CD4-positive, alpha-beta T cell treated with Interleukin-6 at 100 ng/mL for 8 hours (primary cell): Measurements from ENCODE around the gene RAVER1.
A peak's percentile ranks its signal among the peaks of the same experiment; 100 is the strongest.
"Not testable (repeated sequence)": the region's sequence is repeated elsewhere in the genome, so short reads cannot be mapped to it uniquely, and the experiment has no call there.

Experiments used
- DNase-seq: peaks from one replicate; pipeline ENCODE4 v3.0.0-alpha.2; 2020; ENCODE audit warnings: mixed read lengths, low spot score

The RAVER1 gene, protein sequence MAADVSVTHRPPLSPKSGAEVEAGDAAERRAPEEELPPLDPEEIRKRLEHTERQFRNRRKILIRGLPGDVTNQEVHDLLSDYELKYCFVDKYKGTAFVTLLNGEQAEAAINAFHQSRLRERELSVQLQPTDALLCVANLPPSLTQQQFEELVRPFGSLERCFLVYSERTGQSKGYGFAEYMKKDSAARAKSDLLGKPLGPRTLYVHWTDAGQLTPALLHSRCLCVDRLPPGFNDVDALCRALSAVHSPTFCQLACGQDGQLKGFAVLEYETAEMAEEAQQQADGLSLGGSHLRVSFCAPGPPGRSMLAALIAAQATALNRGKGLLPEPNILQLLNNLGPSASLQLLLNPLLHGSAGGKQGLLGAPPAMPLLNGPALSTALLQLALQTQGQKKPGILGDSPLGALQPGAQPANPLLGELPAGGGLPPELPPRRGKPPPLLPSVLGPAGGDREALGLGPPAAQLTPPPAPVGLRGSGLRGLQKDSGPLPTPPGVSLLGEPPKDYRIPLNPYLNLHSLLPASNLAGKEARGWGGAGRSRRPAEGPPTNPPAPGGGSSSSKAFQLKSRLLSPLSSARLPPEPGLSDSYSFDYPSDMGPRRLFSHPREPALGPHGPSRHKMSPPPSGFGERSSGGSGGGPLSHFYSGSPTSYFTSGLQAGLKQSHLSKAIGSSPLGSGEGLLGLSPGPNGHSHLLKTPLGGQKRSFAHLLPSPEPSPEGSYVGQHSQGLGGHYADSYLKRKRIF

DNA sequence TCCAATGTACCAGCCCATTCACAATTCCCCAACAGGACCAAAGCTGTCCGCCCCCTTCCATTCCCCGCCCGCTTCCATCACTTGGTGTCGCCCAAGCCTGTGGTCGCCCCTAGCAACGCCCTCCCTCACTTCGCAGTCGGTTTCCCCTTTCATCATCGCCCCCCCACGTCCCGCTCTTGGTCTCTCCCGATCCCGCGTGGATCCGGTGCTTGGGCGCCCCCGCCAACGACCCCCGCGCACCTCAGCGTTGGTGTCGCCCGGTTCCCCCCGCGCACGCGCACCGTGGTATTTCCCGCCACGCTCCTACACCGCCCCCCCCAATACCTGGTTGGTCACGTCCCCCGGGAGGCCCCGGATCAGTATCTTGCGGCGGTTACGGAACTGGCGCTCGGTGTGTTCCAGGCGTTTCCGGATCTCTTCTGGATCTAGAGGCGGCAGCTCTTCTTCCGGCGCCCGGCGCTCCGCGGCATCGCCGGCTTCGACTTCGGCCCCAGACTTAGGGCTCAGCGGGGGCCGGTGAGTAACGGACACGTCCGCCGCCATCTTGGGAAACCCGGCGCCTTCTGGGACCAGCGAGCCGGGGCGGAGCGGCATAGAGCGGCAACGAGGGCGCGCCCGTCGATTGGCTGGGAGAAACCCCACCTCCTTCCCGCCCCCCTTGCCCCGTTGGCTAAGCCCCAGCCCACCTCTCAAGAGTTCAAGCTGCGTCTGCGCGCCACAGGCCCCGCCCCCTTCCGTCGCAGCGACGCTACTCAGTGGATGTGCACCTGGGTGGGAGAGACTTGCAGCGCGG lies at the start of gene RAVER1:
Gene RAVER1 (minus strand): TSS at position 565 of the 793 bp plus-strand sequence. CDS start 22 bp downstream, at position 543.
- DNase-seq: peak; percentile 98

DNA sequence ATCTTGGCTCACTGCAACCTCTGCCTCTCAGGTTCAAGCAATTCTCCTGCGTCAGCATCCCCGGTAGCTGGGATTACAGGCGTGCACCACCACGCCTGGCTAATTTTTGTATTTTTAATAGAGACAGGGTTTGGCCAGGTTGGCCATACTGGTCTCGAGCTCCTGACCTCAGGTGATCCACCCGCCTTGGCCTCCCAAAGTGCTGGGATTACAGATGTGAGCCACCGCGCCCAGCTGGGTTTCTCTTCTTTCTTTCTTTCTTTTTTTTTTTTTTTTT lies 49.8 kb upstream of the RAVER1 start:
- not testable (repeated sequence) for DNase-seq

DNA sequence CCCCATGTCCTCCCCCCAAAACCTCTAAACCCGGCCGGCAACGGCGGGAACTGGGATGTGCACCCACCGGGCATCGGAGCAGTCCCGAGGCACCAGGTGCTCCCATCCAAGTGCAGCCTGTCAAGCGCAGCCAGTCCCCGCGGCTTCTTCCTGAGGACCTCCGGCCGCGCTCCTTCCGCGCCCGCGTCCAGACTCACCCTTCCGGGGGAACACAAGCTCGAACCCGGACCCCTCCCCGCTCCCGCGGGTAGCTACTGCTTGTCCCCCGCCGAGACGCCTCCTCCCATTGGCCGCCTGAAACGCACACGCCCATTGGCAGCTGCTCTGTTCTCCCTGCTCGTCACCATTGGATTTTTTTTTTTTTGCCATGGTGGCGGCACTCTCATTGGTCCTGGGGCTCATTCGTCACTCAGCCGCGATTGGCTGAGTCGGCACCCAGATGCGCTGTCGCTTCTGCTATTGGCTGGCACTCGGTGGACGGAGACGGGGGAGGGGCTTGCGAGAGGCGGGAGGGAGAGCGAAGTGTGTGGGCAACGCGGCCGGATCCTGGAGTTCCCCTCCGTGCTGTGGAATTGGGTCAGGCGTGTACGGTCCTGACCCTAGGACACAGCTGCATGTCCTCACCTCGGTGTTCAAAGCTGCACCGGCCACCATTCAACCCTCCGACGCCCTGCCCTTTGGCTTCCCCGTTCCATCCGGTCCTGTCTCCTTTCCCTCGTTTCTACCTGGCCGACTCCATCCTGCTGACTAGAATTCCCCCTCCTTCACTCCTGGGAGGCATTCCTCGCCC lies 47.2 kb upstream of the RAVER1 start, which contains the start of gene TYK2:
Gene TYK2 (minus strand): TSS at position 260 of the 790 bp plus-strand sequence. CDS start 2,166 bp downstream, outside the sequence.
- DNase-seq: peak; percentile 97

DNA sequence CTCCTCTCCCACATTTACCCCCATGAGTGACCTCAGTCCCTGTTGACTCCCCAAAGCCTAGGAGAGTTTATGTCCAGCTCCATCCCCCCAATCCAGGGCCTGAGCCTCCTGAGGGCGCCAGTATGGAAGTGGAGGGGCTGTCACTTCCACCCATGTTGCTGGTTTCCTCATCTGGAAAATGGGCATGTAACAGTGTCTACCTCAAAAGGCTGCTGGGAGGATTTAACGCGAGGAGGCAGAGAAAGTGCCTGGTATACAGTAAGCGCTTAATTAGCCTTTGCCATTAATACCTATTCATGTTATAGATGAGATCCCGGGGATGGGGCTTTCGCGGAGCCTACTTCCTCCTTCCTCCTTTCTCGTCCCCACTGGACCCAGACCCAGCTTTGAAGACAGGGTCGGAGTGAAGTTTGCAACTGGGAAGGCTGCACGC lies 46.6 kb upstream of the RAVER1 start:
- DNase-seq: no peak

DNA sequence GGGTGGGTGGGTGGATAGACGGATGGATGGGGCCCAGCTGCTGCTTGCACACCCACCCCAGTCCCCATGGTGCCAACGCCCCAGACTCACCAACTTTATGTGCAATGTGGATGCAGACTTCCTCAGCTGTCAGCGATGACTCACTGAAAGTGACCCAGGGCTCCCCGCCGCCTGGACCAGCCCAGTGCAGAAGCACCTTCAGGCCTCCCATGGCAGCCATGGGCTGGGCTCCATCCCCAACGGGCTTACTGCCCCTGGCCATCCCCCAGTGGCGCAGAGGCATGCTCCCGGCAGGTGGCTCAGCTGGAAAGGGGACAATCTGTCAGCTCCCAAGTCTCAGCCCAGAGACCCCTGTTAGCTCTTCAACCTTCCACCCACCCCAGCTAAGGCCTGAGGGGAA lies 44.8 kb upstream of the RAVER1 start:
- DNase-seq: no peak

DNA sequence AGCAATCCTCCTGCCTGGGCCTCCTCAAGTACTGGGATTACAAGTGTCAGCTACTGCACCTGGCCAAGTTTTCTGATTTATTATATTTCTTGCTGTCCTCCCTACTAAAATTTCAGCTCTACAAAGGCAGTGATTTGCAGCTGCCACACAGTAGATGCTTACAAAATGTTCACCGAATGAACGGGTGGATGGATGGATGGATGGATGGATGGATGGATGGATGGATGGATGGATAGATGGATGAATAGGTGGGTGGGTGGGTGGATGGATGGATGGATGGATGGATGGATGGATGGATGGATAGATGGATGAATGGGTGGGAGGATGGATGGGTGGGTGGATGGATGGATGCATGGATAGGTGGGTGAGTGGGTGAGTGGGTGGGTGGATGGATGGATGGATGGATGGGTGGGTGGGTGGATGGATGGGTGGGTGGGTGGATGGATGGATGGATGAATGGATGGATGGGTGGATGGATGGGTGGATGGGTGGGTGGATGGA lies 43.9 kb upstream of the RAVER1 start:
- DNase-seq: not testable (repeated sequence)

DNA sequence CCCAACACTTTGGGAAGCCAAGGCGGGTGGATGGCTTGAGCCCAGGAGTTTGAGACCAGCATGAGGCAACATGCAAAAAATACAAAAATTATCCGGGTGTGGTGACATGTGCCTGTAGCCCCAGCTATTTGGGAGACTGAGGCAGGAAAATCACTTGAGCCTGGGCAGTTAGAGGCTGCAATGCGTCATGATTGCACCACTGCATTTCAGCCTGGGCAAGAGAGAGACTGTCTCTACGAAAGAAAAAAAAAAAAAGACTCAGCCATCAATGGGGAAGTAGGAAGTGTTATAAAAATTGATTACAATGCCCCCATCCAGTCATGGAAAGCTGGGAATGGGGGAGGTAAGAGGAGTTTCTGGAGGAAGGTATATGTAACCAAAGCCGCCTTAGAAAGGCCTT lies 41.6 kb upstream of the RAVER1 start:
- DNase-seq: no peak

DNA sequence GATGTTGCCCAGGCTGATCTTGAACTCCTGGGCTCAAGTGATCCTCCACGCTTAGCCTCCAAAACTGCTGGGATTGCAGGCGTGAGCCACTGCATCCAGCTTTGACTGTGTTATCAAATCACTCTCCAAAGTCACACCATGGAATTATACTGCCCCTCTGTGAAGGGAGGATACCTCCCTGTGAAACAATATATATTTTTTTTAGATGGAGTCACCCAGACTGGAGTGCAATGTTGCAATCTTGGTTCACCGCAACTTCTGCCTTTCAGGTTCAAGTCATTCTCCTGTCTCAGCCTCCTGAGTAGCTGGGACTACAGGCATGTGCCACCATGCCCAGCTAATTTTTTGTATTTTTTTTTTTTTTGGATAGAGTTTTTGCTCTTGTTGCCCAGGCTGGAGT lies 39.4 kb upstream of the RAVER1 start:
- DNase-seq: no peak

DNA sequence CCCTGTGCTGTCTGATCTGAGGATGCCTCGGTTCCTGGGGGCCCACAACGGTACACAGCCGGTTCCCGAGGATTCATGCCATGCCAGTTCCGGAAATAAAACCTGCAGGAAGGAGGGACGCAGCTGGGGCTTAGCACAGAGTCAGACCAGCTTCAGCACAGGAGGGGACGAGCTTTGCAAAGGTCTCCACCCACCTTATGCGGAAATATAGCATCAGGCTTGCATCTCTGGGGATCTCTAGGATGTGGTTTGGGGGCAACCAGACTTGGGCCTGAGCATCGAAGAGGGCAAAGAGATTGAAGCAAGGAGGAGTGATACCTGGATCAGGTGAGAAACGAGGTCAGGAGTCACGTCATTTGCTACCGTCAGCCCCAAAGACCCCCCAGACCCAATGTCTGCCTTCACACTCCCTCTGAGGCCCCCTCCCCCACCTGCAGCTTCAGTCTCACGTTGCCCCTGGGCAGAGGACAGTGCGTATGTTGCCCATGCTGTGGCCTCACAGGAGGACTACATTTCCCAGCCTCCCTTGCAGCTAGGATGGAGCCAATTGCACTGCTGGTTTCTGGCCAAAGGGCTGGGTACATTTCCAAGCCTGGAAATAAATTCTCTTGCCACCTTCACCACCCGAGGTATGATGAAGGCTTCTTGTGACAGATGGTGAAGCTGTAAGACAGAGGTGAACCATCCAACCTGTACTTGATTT lies 34.9 kb upstream of the RAVER1 start:
- no peak for DNase-seq

DNA sequence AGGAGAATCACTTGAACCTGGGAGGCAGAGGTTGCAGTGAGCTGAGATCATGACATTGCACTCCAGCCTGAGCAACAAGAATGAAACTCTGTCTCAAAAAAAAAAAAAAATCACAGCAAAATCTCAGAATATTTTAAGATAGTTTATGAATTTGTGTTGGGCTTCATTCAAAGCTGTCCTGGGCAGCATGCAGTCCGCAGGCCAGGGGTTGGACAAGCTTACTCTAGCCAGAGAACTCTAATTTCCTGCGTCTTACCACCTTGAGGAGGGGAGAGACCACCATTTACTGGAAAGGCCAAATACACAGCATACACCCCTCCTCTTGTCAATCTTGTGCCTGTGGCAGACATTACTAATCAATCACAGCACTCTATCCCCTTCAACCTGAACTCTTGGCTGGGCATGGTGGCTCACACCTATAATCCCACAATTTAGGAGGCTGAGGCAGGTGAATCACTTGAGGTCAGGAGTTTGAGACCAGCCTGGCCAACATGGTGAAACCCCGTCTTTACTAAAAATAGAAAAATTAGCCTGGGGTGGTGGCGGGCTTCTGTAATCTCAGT lies 33.7 kb upstream of the RAVER1 start:
- DNase-seq: not testable (repeated sequence)

DNA sequence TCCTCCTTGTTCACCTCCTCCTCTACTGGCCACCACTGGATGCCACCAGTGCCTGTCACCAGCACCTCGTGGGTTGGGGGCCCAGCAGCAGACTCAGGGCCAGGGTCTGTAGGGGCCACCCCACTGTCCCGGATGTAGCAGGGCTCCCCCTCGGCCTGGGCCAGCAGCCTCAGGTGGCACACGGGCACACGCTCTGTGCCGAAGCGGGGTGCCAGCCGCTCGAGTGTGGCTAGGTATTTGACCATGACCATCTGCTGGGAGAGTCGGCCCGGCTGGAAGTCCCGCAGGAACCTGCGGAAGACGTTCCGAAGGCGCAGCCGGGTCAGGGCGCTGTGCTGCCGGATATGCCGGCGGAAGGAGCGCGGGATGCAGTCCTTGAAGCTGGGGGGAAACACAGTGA lies 32.2 kb upstream of the RAVER1 start:
- DNase-seq: no peak

DNA sequence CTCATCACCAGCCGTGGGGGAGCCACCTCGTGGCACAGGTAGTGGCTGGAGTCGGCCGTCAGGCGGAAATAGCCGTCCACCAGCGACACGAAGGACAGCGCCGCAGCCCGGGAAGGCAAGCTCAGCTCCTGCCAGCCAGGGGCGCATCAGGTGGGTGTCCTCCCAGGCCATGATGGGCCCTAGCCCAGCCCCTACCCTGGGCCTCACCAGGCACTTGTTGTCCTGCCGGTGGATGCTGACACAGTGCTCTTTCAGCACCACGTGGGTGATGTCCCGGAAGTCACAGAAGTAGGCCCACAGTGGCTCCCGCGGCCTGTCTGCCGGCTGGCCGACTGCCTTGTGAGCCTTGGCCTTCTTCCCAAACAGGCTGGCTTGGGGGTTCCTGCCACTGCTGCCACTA lies 31.3 kb upstream of the RAVER1 start:
- no peak for DNase-seq

DNA sequence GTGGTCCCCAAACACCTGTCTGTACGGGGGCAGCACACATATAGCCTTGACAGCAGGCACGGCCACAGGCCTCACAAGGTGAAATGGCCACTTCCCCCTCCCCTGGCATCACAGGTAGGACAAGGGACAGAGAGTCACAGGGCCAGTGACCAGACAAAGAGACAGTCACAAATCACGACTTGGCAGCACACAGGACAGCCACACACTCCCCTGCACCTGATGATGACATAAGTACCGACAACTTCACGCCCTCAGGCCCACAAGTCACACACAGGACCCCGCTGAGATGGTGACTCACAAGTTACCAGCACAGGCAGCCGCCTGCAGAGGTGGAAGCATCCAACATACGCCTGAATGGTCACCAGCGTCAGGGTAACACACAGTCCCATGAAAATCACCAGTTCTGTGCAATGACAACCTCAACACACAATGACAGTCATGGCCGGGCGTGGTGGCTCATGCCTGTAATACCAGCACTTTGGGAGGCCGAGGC lies 30.5 kb upstream of the RAVER1 start:
- no peak for DNase-seq

DNA sequence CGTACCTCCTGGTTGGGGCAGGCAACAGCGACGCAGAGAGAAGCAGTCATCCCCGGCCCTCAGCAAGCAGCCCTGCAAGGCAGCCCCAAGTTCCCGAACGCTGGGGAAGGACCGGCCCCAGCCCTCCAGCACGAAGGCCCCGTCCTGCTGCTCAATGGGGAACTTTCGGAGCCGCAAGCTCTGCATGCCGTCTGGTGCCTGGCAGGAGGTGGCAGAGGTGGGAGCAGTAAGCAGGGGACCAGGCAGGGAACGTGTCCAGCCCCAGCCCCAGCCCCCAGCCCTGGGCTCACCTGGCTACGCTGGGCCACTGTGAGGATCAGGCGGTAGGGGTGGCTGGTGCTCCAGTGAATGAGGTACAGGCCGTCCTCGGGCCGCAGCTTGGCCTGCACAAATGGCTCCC lies 28.9 kb upstream of the RAVER1 start:
- no peak for DNase-seq

DNA sequence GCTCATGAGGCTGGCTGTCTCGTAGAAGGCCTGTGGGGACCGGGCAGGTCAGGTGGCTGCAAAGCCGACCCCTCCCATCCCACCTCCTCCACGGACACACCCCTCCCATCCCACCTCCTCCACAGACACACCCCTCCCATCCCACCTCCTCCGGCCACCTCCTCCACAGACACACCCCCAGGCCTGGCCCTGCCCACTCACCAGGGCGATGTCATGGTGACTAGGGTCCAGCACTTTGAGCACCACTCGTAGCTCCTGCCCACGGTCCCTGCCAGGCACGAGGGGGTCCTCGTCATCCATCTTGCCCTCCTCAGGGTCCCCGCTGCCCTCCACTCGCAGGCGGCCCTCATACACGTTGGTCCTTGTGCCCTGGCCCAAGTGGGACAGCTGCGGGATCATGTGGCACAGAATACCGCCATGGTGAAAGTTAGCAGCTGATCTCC lies 28.3 kb upstream of the RAVER1 start:
- no peak for DNase-seq

DNA sequence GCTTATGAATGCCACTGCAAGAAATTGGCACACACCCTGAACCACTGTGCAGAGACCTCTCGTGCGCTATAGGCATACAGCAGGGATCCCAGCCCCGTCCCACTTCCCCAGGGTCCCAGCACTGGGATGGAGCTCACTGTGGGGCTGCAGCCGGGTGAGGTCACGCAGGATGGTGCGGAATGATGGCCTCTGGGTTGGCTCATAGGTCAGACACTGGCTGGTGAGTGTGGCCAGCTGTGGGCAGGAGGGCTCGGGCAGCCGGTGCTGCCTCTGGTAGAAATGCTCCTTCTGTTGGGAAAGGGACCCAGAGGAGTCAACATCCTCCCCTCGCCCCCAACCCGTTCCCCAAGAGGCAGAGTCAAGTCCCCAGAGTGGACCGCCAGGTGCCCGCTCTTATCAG lies 23.1 kb upstream of the RAVER1 start:
- no peak for DNase-seq

DNA sequence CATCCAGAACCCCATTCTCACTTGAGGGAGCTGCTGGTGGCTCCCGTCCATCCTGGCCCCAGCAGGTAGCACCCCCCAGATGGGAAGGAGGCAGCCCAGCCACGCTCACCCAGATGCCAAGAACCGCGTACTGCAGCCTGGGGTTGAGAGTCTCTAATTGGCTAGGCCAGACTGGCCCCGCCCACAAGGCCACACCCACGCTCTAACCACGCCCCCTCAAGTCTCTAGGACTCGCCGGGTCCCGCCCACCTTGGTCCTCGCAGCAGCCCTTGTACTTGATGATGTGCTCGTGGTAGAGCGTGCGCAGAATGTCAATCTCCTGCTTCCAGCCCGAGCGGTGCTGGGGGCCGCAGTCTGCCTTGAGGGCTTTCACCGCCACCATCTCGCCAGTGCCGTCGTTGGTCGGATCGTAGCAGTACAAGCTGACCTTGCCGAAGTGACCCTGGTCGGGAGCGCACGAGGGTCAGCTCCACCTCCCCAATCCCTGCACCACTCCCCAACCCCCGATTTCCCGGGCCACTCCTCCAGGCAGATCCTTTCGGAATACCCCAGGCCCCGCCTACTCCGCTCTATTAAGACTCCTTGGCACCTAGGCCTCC lies 20.6 kb upstream of the RAVER1 start:
- DNase-seq: no peak

DNA sequence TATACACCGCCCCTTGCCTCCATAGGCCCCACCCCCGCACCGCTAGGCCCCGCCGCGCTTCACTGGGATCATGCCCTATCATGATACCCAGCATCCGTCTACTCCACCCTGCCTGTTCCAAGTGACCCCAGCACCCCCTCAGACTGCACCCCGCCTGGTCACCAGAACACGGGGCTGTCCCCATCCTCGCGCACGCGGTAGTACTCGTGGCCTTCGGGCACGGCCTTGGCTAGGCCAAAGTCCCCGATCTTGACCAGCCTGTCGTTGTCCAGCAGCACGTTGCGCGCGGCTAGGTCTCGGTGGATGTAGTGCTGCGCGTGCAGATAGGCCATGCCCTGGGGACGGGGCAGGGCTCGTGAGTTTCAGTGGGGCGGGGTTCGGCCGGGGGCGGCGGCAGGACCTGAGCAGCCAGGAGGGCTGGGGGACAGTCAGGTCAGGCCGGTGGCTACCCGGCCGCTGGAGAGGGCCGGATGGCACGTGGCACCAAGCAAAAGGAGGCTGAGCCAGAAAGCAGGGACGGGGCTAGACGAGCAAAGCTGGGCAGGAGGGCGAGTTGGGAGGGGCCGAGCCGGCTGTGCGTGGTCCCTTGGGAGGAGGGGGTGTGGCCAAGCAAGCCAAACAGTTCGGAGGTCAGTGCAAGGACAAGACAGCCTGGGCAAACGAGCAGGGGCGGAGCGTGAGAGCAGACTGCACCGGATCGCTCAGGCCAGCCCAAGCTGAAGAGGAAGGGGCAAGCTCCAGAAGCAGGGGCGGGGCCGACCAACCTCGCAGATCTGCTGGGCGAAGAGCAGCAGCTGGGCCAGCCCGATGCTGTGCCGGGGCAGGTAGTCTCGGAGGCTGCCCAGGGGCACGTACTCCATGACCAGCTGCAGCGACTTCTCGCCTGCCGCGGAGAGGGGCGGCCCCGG lies 19.7 kb upstream of the RAVER1 start:
- DNase-seq: no peak

DNA sequence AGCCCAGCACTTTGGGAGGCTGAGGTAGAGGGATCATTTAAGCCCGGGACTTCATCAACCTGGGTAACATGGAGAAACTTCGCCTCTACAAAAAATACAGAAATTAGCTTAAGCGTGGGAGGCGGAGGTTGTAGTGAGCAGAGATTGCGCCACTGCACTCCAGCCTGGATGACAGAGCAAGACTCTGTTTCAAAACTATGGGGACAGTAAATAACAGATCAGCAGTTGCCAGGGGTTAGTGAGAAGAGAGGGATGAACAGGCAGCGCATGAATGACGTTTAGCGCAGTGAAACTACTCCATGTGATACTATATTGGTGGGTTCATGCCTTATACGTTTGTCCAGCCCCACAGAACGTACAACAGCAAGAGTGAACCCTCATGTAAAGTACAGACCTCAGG lies 13.2 kb upstream of the RAVER1 start:
- no peak for DNase-seq
